Muscle layer of duodenum (tissue), 2 donors: ENCODE results near the gene GAB4.
"Not testable (repeated sequence)": the region's sequence is repeated elsewhere in the genome, so short reads cannot be mapped to it uniquely, and the experiment has no call there.

Experiments
- H3K27ac ChIP-seq: one replicate; pipeline ENCODE4 v1.7.0; 2013; ENCODE audit warnings: mild to moderate bottlenecking, low read length
- H3K27me3 ChIP-seq: one replicate; pipeline ENCODE4 v1.7.0; 2013; ENCODE audit warnings: low read depth, mild to moderate bottlenecking, control low read depth, low read length
- H3K36me3 ChIP-seq, 2 donors: one replicate each; pipeline ENCODE4 v1.7.0; 2013; ENCODE audit warnings: low read length in 2 of 2, control low read depth in 1 of 2, mild to moderate bottlenecking in 1 of 2; ENCODE audit not compliant: insufficient read depth in 2 of 2, control insufficient read depth in 1 of 2
- H3K4me1 ChIP-seq, 2 donors: one replicate each; pipeline ENCODE4 v1.7.0; 2013; ENCODE audit warnings: low read length in 2 of 2, mild to moderate bottlenecking in 2 of 2, control low read depth in 1 of 2, moderate library complexity in 1 of 2; ENCODE audit not compliant: insufficient read depth in 2 of 2, control insufficient read depth in 1 of 2
- H3K4me3 ChIP-seq, 2 donors: one replicate each; pipeline ENCODE4 v1.7.0; 2013; ENCODE audit warnings: low read length in 2 of 2, low read depth in 1 of 2, mild to moderate bottlenecking in 1 of 2
- H3K9me3 ChIP-seq, 2 donors: one replicate each; pipeline ENCODE4 v1.7.0; 2013; ENCODE audit warnings: low read length in 2 of 2, control low read depth in 1 of 2, mild to moderate bottlenecking in 1 of 2; ENCODE audit not compliant: control insufficient read depth in 1 of 2
- donor health status: healthy.

The GAB4 gene

DNA sequence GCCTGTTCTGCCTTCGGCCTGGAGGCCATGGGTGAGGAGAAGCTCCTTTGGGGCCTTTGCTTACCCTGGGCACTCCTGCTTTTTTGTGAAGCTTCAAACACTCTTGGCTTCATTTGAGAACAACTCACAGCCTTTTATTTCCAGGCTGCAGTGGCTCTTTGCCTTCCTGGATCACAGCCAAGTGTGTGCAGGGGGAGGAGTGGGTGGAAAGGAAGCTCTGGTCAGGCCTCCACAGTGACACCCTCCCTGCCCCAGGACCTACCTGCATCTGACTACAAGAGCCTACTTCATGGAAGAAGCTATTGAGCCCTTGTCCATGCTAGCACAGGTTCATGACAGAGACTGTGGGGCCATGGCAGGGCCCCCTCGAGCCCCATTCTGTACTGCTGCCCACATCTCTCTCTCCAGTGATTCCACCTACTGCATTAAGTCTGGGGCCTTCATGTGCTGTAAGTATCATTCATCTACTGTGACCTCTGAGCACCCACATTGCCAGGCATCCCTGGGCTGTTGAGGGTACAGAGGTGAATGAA, 52.3 kb downstream of the GAB4 start:
- Histone ChIP-seq H3K27me3 (no peaks in the 10 kb centered on the region), H3K4me3 (no peak overlapping the region), H3K27ac (no peak overlapping the region), H3K9me3 (no peaks in the 10 kb centered on the region), H3K36me3 (no peaks in the 10 kb centered on the region), H3K4me1 (peaks cover 0 to 8% of the 10 kb centered on the region in 2 donors)

DNA sequence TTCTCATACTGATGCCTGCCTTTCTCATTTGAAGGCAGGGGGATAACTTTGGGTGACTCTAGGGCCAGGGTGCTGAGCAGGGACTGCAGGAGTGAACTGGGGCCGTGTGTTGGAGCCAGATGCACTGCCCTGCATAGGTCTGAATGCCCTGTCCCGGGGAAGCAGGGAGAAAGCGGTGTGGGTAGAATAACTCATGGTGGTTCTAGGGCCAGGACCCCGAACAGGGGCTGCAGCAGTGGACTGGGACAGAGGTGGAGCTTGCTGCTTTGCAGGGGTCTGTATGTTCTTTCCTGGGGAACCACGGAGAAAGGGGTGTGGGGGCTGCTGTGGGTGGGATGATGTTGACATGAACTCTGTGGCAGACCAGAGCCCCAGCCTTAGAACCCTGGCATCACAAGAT, 52.9 kb downstream of the GAB4 start:
- H3K36me3 ChIP-seq: no peaks in the 10 kb centered on the region
- no peak overlapping the region for H3K27ac ChIP-seq
- no peaks in the 10 kb centered on the region for H3K27me3 ChIP-seq
- H3K4me1 ChIP-seq: peaks cover 0 to 8% of the 10 kb centered on the region in 2 donors
- H3K9me3 ChIP-seq: no peaks in the 10 kb centered on the region
- no peak overlapping the region for H3K4me3 ChIP-seq

DNA sequence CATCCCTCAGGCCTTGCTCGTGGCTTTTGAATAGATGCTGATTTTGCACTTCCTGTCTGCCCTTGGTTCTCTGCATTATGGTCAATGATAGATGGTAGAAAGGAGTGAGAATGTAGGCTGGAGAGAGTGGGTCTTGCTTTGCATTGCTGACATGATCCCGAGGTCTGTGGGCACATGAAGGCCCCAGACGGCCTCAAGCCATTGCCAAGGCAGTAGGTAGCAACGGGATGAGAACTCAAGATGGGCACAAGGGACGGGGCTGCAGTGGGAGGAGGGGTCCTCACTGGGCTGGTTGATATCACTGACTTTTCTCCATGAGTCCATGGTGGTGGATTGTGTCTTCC, 54.0 kb downstream of the GAB4 start:
- no peaks in the 10 kb centered on the region for H3K27me3 ChIP-seq
- H3K36me3 ChIP-seq: no peaks in the 10 kb centered on the region
- no peaks in the 10 kb centered on the region for H3K9me3 ChIP-seq
- H3K4me1 ChIP-seq: peaks cover 0 to 8% of the 10 kb centered on the region in 2 donors
- no peak overlapping the region for H3K4me3 ChIP-seq
- no peak overlapping the region for H3K27ac ChIP-seq

DNA sequence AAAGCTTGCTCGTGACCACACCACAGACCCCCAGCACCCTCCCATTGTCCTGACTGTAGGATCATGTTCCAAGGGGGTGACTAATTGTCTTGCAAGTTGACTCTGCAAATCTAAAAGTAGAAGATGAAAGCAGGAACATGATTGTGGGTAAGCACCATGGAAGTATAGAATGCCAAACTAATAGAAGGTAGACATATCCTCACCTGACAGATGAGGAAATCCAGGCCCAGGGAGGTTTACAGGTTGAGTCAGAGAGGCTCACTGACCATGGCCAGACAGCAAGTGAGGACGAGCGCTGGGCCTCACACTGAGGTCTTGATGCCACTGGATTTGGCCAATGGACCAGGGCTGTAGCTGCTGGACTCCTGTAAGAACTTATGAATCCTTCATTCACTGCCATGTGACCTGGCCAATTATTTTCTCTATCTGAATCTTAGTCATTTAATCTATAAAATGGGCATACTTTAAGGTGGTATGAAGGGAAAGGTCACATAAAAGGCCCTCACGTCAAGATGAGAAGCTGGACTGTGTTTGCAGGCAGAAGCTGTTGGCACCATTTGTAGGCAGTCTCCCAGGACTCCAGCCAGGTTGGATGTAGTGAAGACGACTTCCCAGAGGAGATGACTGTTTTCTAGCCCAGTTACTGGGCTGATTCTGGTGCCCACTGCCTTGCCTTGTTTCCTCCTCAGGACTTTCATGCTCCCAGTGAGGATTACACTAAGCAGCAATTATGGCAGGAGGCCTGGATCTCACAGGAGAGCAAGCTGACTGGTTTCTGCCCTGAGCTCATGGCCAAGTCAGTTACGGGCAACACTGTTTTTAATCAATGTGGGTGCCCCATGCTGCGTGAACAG, 54.6 kb downstream of the GAB4 start:
- Histone ChIP-seq H3K27ac (no peak overlapping the region), H3K4me1 (peaks cover 0 to 8% of the 10 kb centered on the region in 2 donors), H3K36me3 (no peaks in the 10 kb centered on the region), H3K27me3 (no peaks in the 10 kb centered on the region), H3K4me3 (no peak overlapping the region), H3K9me3 (no peaks in the 10 kb centered on the region)

DNA sequence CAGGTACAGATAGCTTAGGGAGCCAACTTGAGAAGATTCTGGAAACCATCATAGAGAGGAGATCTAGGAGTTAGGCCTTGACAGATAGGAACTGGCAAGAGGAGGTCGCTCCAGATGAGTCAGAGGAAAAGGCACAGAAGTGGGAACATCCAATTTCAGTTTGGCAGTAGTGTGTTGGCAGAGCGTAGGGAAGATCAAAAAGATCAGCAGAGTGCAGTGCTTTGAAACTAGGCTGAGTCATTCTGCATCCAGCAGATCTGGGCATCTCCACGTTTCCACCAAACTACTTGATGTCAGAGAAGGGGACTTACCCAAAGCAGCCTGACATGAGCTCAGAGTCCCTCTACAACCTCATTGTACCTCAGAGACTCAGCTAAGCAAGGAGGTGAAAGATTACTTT, 58.5 kb downstream of the GAB4 start:
- Histone ChIP-seq H3K4me3 (no peak overlapping the region), H3K36me3 (no peaks in the 10 kb centered on the region), H3K27me3 (no peaks in the 10 kb centered on the region), H3K9me3 (no peaks in the 10 kb centered on the region), H3K27ac (no peak overlapping the region), H3K4me1 (no peaks in the 10 kb centered on the region)

DNA sequence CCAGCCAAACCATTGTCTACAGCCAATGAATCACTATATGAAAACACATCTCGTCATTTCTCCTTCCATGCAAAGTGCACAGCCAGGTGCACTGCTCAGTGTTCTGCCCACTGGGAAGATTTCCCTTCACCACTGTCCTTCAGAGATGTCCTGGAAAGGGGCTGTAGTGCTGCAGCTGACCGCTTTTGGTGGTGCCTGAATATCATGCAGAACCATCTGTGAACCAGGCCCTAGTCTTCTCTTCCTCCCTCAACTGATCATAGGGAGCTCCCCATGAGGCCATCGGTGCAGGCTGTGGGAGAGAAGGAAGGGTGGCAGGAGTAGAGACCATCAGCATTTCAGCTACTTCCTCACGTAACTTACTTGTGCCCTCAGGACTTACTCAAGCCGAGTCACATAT, 70.2 kb downstream of the GAB4 start:
- no peak overlapping the region for H3K4me3 ChIP-seq
- H3K27me3 ChIP-seq: no peaks in the 10 kb centered on the region
- H3K4me1 ChIP-seq: no peaks in the 10 kb centered on the region
- H3K27ac ChIP-seq: no peak overlapping the region
- H3K9me3 ChIP-seq: no peaks in the 10 kb centered on the region
- no peaks in the 10 kb centered on the region for H3K36me3 ChIP-seq

DNA sequence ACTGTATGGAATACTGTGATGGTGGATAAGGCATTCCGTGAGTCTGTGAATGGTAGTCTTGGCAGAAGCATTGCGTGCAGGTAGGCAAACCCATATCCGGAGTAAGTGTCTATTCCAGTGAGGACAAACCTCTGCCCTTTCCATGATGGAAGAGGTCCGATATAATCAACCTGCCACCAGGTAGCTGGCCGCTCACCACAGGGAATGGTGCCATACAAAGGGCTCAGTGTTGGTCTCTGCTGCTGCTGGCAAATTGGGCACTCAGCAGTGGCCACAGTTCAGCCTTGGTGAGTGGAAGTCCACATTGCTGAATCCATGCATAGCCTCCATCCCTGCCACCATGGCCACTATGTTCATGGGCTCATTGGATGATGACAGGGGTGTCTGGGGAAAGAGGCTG, 70.8 kb downstream of the GAB4 start:
- not testable (repeated sequence) for H3K9me3 ChIP-seq, H3K4me3 ChIP-seq, H3K4me1 ChIP-seq, H3K36me3 ChIP-seq, H3K27me3 ChIP-seq, H3K27ac ChIP-seq

DNA sequence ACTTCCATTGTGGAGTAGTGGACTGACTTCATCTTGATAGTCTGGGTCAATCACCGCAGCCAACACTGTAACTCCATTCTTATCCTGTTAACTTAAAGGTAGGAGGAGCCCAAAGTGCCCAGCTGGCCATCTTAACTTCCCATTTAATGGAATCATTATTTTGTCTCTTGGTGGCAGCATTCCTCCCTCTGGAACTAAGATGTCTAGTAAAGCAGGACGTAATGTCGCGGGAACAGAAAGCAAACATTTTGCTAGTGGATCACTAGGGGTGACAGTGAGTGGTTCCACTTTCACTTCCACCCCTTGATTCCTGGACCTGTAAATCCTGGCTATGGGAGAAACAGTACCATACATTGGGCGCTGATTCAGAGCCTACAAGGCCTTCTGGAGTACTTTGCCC, 71.4 kb downstream of the GAB4 start:
- H3K9me3 ChIP-seq: no peaks in the 10 kb centered on the region
- no peak overlapping the region for H3K27ac ChIP-seq
- no peaks in the 10 kb centered on the region for H3K4me1 ChIP-seq
- H3K27me3 ChIP-seq: no peaks in the 10 kb centered on the region
- no peaks in the 10 kb centered on the region for H3K36me3 ChIP-seq
- H3K4me3 ChIP-seq: no peak overlapping the region

DNA sequence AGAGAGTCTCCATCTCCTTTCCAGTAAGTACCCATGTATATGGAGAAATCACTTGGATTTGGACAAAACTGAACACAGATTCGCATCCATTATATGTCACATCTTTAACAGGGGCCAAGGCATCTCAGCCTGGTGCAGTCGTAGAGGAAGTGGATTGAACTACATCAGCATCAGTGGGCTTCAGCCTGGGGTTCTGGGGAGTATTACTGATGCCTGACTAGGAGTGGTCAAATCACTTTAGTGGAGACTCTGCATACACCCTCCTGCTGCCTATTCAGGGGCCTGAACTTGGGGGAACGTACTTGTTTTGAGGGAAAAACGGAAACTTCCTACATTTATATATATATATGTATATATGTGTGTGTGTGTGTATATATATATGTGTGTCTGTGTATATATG, 72.8 kb downstream of the GAB4 start:
- Histone ChIP-seq H3K36me3 (no peaks in the 10 kb centered on the region), H3K4me1 (no peaks in the 10 kb centered on the region), H3K27me3 (no peaks in the 10 kb centered on the region), H3K9me3 (no peaks in the 10 kb centered on the region), H3K27ac (no peak overlapping the region), H3K4me3 (no peak overlapping the region)

DNA sequence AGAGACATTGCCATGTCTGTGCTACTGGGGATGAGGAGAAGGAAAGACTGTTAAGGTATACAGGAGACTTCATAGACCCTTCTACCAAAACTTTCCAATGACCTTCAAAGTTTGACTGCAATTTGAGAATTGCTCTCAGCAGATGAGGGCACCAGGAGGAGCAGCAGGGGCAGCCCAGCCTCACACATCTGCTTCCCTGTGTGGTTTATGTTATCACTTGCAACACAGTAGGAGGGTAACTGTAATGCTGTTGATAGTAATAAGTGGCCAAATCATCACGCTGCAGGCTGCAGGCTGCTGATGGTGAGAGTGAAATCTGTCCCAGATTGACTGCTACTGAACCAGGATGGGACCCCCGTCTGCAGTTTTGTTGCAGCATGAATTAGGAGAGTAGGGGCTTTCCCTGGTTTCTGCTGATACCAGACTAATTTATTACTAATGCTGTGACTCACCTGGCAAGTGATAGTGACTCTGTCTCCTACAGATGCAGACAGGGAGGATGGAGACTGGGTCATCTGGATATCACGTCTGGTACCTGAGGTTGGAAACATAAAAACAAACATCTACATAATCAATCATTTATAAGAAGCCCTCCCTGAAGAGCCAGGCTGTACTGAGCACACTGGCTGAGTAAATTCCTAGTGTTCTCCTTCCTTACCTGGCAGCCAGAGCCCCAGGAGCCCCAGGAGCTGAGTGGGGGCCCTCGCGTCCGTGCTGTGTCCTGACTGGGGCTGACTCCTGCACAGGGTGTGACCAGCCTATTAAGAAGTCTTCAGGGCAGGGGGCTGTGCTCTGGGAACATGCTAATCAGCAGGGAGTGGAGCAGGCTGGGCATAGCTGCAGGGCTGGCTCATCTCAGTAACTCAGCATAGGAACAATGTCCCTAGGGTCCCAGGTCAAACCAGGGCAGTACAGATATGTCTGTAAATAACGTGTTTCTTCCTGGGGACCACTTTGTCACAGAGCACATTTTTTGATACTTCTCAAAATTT, 74.4 kb downstream of the GAB4 start:
- Histone ChIP-seq H3K36me3 (no peaks in the 10 kb centered on the region), H3K27ac (no peak overlapping the region), H3K27me3 (no peaks in the 10 kb centered on the region), H3K4me3 (no peak overlapping the region), H3K4me1 (no peaks in the 10 kb centered on the region), H3K9me3 (no peaks in the 10 kb centered on the region)

DNA sequence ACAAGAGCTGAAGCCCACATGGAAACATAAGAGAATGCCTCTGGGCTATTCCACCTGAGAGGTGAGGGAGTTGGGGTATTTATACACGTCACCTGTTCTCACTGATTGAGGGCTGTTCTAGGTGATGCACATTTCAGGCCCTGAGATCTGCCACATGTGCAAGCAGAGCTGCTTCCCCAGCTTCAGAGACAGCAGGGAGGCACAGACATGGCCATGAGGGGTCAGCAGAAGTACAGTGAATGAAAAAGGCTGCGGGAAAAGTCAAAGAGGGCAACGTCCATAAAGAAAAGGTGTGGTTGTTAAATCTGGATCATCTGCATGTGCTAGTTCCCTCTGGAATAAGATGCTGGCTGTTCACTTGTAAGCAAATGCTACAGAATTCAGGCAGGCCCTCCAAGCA, 75.4 kb downstream of the GAB4 start:
- Histone ChIP-seq H3K27ac (no peak overlapping the region), H3K27me3 (no peaks in the 10 kb centered on the region), H3K36me3 (no peaks in the 10 kb centered on the region), H3K4me3 (no peak overlapping the region), H3K9me3 (no peaks in the 10 kb centered on the region), H3K4me1 (no peaks in the 10 kb centered on the region)
